Nephron (organoid): ENCODE measurements around the gene PLEKHA5.

Experiments used
- H3K27ac Mint-ChIP-seq, 3 experiments: 2 replicates each; pipeline ENCODE4 v1.8.0; 2020; ENCODE audit warnings: mixed read lengths in 3 of 3, mild to moderate bottlenecking in 2 of 3, moderate library complexity in 1 of 3
- H3K27me3 Mint-ChIP-seq: 2 replicates; pipeline ENCODE4 v1.8.0; 2021; ENCODE audit warnings: low read depth, mild to moderate bottlenecking, moderate library complexity, mixed read lengths
- H3K36me3 Mint-ChIP-seq: 2 replicates; pipeline ENCODE4 v1.8.0; 2020; ENCODE audit warnings: low read depth, mixed read lengths
- H3K4me1 Mint-ChIP-seq: 2 replicates; pipeline ENCODE4 v1.8.0; 2020; ENCODE audit warnings: mixed read lengths
- H3K4me3 Mint-ChIP-seq, 3 experiments: 2 replicates each; pipeline ENCODE4 v1.8.0; 2020; ENCODE audit warnings: mild to moderate bottlenecking in 3 of 3, mixed read lengths in 3 of 3, moderate library complexity in 2 of 3
- H3K9me3 Mint-ChIP-seq: 2 replicates; pipeline ENCODE4 v1.8.0; 2020; ENCODE audit warnings: mixed read lengths
- TF ChIP-seq, protein P1 (sequence below), 3 experiments: fragments of 200-600 bp; sonication (generic); IDR thresholded peaks; one replicate each; pipeline ENCODE4 v1.5.0; 2021; ENCODE audit warnings: antibody characterized with exemption in 3 of 3; ENCODE audit not compliant: unreplicated experiment in 3 of 3

The PLEKHA5 gene

GRCh38 chr12:19130224-19131024 lies 891 bp downstream of the PLEKHA5 start:
- H3K4me1 Mint-ChIP-seq, result peaks cover 29% of the 10 kb centered on the region
- peak overlapping the region; percentile 94 to 98 (median 95) for H3K4me3 Mint-ChIP-seq
- peak overlapping the region; percentile 95 to 98 (median 98) for H3K27ac Mint-ChIP-seq
- H3K9me3 Mint-ChIP-seq, result peaks cover 17% of the 10 kb centered on the region
- peaks cover 46% of the 10 kb centered on the region for H3K36me3 Mint-ChIP-seq
- TF ChIP-seq, protein P1, sequence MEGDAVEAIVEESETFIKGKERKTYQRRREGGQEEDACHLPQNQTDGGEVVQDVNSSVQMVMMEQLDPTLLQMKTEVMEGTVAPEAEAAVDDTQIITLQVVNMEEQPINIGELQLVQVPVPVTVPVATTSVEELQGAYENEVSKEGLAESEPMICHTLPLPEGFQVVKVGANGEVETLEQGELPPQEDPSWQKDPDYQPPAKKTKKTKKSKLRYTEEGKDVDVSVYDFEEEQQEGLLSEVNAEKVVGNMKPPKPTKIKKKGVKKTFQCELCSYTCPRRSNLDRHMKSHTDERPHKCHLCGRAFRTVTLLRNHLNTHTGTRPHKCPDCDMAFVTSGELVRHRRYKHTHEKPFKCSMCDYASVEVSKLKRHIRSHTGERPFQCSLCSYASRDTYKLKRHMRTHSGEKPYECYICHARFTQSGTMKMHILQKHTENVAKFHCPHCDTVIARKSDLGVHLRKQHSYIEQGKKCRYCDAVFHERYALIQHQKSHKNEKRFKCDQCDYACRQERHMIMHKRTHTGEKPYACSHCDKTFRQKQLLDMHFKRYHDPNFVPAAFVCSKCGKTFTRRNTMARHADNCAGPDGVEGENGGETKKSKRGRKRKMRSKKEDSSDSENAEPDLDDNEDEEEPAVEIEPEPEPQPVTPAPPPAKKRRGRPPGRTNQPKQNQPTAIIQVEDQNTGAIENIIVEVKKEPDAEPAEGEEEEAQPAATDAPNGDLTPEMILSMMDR (IDR thresholded peaks at IDR 0.05; ENCODE audit: unreplicated experiment in 3 of 3), result no peak
- H3K27me3 Mint-ChIP-seq, result no peaks in the 10 kb centered on the region

GRCh38 chr12:19131025-19131444 lies 1.5 kb downstream of the PLEKHA5 start:
- Mint-ChIP-seq H3K4me3 (peak overlapping the region; percentile 94 to 98 (median 95)), H3K27ac (peak overlapping the region; percentile 95 to 98 (median 98)), H3K36me3 (peaks cover 46% of the 10 kb centered on the region), H3K9me3 (peaks cover 16% of the 10 kb centered on the region), H3K4me1 (peaks cover 29% of the 10 kb centered on the region), H3K27me3 (no peaks in the 10 kb centered on the region)
- TF ChIP-seq, protein P1 (IDR thresholded peaks at IDR 0.05; ENCODE audit: unreplicated experiment in 3 of 3), result no peak

DNA sequence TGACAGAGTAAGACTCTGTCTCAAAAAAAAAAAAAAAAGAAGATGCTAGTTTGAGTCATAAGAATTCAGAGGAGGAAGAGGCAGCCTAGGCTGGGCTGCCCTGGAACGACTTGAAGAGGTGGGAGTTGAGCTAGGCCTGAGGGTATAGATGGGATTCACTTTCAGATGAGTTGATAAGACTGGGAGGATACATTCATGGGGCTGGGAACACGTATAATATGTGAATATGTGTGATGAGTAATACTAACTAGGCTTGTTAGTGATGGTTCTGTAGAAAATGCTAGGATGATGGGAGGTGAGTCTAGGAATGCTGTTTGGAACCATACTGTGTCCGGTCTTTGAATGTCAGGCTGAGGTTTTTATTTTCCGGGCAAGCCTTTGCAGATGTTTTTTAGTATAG lies 9.0 kb downstream of the PLEKHA5 start:
- peaks cover 39% of the 10 kb centered on the region for H3K4me1 Mint-ChIP-seq
- no peaks in the 10 kb centered on the region for H3K9me3 Mint-ChIP-seq
- TF ChIP-seq, protein P1 (IDR thresholded peaks at IDR 0.05; ENCODE audit: unreplicated experiment in 3 of 3), result no peak
- no peaks in the 10 kb centered on the region for H3K27me3 Mint-ChIP-seq
- no peak overlapping the region for H3K4me3 Mint-ChIP-seq
- H3K27ac Mint-ChIP-seq, result peak overlapping the region in 2 of 3 experiments; percentile 32 to 59
- peaks cover 60% of the 10 kb centered on the region for H3K36me3 Mint-ChIP-seq

GRCh38 chr12:19138956-19139355 lies 9.4 kb downstream of the PLEKHA5 start:
- no peaks in the 10 kb centered on the region for H3K9me3 Mint-ChIP-seq
- TF ChIP-seq, protein P1 (IDR thresholded peaks at IDR 0.05; ENCODE audit: unreplicated experiment in 3 of 3), result no peak
- no peak overlapping the region for H3K4me3 Mint-ChIP-seq
- H3K36me3 Mint-ChIP-seq, result peaks cover 59% of the 10 kb centered on the region
- H3K27me3 Mint-ChIP-seq, result no peaks in the 10 kb centered on the region
- peaks cover 35% of the 10 kb centered on the region for H3K4me1 Mint-ChIP-seq
- peak overlapping the region in 2 of 3 experiments; percentile 32 to 59 for H3K27ac Mint-ChIP-seq

DNA sequence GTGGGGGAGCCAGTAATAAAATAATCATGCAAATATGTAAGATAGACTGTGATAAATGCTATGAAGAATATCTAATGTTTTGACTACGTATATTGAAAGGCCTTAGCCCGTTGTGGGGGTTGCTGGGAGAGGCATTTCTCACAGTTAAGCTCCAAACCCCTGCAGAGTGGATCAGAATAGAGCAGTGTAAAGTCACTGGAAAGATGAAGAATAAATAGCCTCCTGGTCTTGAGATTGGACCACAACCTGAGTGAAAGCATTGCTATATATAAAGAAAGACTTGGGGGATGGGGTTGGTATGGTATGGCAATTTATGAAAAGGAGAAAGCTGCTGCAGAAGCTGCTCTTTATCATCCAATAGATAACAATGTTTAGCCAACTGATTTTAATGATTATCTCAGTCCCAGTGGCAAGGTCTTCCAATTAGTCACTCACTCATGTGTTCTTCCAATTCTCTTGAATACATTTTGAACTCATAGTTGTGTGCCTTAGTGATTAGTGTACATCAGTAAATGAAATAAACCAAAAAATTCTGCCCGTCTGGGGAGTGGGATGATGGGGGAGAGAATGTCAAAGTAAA lies 10.2 kb downstream of the PLEKHA5 start:
- Mint-ChIP-seq H3K36me3 (peaks cover 61% of the 10 kb centered on the region), H3K4me3 (no peak overlapping the region), H3K27me3 (no peaks in the 10 kb centered on the region), H3K4me1 (peaks cover 37% of the 10 kb centered on the region), H3K27ac (peak overlapping the region in 2 of 3 experiments; percentile 17 to 59), H3K9me3 (no peaks in the 10 kb centered on the region)
- TF ChIP-seq, protein P1 (IDR thresholded peaks at IDR 0.05; ENCODE audit: unreplicated experiment in 3 of 3), result no peak
